Vagina (tissue), 2 donors: ENCODE measurements around the gene CSPG4. TPM values are rescaled to one million over a fixed set of nuclear protein-coding genes. Genes with fewer than 3 reads are reported as not detected.

Experiments used
- DNase-seq, 2 donors: peaks; one replicate each; pipeline ENCODE4 v3.0.0-alpha.2; 2017; ENCODE audit errors: extremely low spot score in 2 of 2
- H3K27ac ChIP-seq: fragments of 200-600 bp; sonication (generic); one replicate; pipeline ENCODE4 v1.5.1; 2019
- H3K27me3 ChIP-seq: fragments of 200-600 bp; sonication (generic); one replicate; pipeline ENCODE4 v1.5.1; 2019
- H3K36me3 ChIP-seq, 2 donors: fragments of 200-600 bp; sonication (generic); one replicate each; pipeline ENCODE4 v1.5.1; 2017 to 2019
- H3K4me1 ChIP-seq: fragments of 200-600 bp; sonication (generic); one replicate; pipeline ENCODE4 v1.5.1; 2019
- H3K4me3 ChIP-seq, 2 donors: fragments of 200-600 bp; sonication (generic); 1 replicate in 1 of 2; 2 replicates in 1 of 2; pipeline ENCODE4 v1.5.1; 2016 to 2019
- H3K9me3 ChIP-seq: fragments of 200-600 bp; sonication (generic); one replicate; pipeline ENCODE4 v1.5.1; 2019
- POLR2A ChIP-seq, 2 donors: fragments of 450-650 bp; IDR thresholded peaks; one replicate each; pipeline ENCODE4 v1.6.1; 2017; ENCODE audit warnings: antibody characterized with exemption in 2 of 2, mild to moderate bottlenecking in 2 of 2, moderate library complexity in 2 of 2
- POLR2AphosphoS5 ChIP-seq, 2 donors: sonication (generic); formaldehyde crosslinking; IDR thresholded peaks; one replicate each; pipeline ENCODE4 v1.9.0; 2017; ENCODE audit warnings: antibody characterized with exemption in 2 of 2, mild to moderate bottlenecking in 2 of 2, low read depth in 1 of 2; ENCODE audit not compliant: insufficient read depth in 1 of 2
- intact Hi-C: fragments of 100-400 bp; cut with DNase I; formaldehyde crosslinking; loops from one replicate; pipeline ENCODE4 v1.15.1; 2023
- total RNA-seq: library from RNA; depleted of rRNA; stranded (reverse); fragments of >200 nt; gene quantifications from one replicate; pipeline ENCODE4 v1.2.3, GENCODE V29; 2016
- TF ChIP-seq, protein P1 (sequence below), 3 experiments: fragments of 450-650 bp in 2 of 3; fragments of 200-600 bp in 1 of 3; sonication (generic) in 1 of 3; IDR thresholded peaks; one replicate each; pipeline ENCODE4 v1.5.1; 2017 to 2019; ENCODE audit warnings: antibody characterized with exemption in 3 of 3, mild to moderate bottlenecking in 2 of 3, moderate library complexity in 2 of 3

The CSPG4 gene
- total RNA-seq, 1 donor from 2014 or later: 23.1 TPM

DNA sequence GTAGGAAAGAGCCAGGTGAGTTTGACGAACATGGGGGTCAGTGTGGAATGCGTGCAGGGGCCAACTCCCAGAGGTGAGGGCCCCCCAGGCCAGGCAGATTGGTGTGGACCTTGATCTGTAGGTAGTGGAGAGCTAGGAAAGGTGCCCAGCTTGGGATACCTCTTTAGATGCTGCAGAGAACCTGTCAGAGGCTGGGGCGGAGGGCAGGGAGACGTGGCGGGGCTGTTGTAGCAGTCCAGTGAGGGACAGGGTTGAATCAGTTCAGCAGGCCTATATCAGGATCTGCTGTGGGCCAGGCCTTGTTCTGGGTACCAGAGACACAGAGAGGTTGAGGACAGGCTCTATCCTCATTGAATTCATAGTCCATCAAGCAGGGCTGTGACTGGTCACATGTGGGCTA is 56.3 kb downstream of the CSPG4 start:
- TF ChIP-seq, protein P1, sequence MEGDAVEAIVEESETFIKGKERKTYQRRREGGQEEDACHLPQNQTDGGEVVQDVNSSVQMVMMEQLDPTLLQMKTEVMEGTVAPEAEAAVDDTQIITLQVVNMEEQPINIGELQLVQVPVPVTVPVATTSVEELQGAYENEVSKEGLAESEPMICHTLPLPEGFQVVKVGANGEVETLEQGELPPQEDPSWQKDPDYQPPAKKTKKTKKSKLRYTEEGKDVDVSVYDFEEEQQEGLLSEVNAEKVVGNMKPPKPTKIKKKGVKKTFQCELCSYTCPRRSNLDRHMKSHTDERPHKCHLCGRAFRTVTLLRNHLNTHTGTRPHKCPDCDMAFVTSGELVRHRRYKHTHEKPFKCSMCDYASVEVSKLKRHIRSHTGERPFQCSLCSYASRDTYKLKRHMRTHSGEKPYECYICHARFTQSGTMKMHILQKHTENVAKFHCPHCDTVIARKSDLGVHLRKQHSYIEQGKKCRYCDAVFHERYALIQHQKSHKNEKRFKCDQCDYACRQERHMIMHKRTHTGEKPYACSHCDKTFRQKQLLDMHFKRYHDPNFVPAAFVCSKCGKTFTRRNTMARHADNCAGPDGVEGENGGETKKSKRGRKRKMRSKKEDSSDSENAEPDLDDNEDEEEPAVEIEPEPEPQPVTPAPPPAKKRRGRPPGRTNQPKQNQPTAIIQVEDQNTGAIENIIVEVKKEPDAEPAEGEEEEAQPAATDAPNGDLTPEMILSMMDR (IDR thresholded peaks at IDR 0.05): no peak
- no peak for TF ChIP-seq POLR2A (IDR thresholded peaks at IDR 0.05)
- no peak for TF ChIP-seq POLR2AphosphoS5 (IDR thresholded peaks at IDR 0.05; ENCODE audit: insufficient read depth in 1 of 2, low read depth in 1 of 2)
- Histone ChIP-seq H3K4me1 (peaks cover 90% of the 10 kb centered on the region), H3K9me3 (no peaks in the 10 kb centered on the region), H3K27ac (no peak overlapping the region), H3K4me3 (no peak overlapping the region), H3K27me3 (no peaks in the 10 kb centered on the region), H3K36me3 (peaks cover 0 to 7% of the 10 kb centered on the region in 2 donors)
- DNase-seq: no peak
- intact Hi-C loops: loop anchor here (10.0 kb wide), 1 partner anchor 202 kb away; the partner anchor contains the start of gene SIN3A

DNA sequence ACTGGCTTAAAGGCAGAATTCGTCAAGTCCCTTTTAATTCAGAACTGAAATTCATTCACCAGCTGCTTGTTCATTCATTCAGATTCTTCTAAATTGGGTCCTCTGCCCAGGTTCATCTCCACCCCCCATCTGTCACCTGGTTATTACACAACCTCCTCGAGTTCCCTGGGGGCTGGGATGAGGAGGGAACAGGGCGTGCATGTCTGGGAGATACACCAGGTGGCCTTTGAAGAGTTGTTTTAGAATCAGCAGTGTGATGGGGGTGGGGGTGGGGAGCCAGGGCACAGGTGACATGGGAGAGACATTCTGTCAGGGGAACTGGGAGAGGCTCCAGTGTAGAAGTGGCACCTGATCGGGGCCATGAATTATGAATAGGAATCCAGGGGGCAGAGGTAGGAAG is 56.7 kb downstream of the CSPG4 start:
- TF ChIP-seq POLR2AphosphoS5 (IDR thresholded peaks at IDR 0.05; ENCODE audit: insufficient read depth in 1 of 2, low read depth in 1 of 2) (no peak), POLR2A (IDR thresholded peaks at IDR 0.05) (no peak)
- TF ChIP-seq, protein P1 (IDR thresholded peaks at IDR 0.05): no peak
- Histone ChIP-seq H3K4me1 (peaks cover 91% of the 10 kb centered on the region), H3K4me3 (no peak overlapping the region), H3K27ac (no peak overlapping the region), H3K36me3 (peaks cover 0 to 7% of the 10 kb centered on the region in 2 donors), H3K27me3 (no peaks in the 10 kb centered on the region), H3K9me3 (no peaks in the 10 kb centered on the region)
- DNase-seq: no peak
- intact Hi-C loops: loop anchor here (10.0 kb wide), 1 partner anchor 201 kb away; the partner anchor contains the start of gene SIN3A

DNA sequence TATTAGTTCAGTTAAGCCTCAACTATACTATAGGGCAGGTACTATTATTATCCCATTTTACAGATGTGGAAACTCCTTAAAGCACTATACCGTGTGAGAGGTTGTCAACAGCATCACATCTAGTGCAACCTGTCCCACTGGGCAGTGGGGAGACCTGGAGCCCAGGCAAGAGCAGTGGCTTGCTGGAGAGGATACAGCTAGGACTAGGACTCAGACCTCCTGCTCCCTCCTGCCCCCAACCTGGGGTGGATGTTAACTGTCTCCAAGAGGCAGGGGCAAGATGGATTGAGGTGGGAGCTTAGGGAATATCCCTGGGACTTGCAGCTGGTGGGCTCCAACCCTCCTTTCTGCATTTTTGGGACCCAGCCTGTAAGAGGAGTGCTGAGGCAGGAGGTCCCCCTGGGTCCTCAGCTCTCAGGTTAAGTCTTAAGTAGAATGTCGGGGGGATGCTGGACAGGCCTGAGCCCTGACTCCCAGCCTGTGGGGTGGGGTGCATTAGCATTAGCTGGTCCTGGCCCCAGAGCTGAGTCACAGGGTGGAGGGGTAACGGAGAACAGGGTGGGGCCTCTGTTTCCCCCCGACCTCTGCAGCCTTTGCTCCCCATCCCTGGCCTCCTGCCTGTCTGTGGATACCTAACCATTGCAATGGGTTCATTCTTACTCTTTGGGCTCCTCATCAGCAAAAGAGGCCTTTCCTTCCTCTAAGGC is 58.3 kb downstream of the CSPG4 start:
- no peak for TF ChIP-seq POLR2A (IDR thresholded peaks at IDR 0.05)
- no peak for TF ChIP-seq POLR2AphosphoS5 (IDR thresholded peaks at IDR 0.05; ENCODE audit: insufficient read depth in 1 of 2, low read depth in 1 of 2)
- TF ChIP-seq, protein P1 (IDR thresholded peaks at IDR 0.05): no peak
- no peak for DNase-seq
- Histone ChIP-seq H3K4me3 (no peak overlapping the region), H3K4me1 (peaks cover 91% of the 10 kb centered on the region), H3K27me3 (no peaks in the 10 kb centered on the region), H3K27ac (peak overlapping the region; percentile 93), H3K9me3 (no peaks in the 10 kb centered on the region), H3K36me3 (peaks cover 0 to 14% of the 10 kb centered on the region in 2 donors)
- intact Hi-C loops: loop anchor here (10.0 kb wide), 1 partner anchor 200 kb away; the partner anchor contains the start of gene SIN3A

DNA sequence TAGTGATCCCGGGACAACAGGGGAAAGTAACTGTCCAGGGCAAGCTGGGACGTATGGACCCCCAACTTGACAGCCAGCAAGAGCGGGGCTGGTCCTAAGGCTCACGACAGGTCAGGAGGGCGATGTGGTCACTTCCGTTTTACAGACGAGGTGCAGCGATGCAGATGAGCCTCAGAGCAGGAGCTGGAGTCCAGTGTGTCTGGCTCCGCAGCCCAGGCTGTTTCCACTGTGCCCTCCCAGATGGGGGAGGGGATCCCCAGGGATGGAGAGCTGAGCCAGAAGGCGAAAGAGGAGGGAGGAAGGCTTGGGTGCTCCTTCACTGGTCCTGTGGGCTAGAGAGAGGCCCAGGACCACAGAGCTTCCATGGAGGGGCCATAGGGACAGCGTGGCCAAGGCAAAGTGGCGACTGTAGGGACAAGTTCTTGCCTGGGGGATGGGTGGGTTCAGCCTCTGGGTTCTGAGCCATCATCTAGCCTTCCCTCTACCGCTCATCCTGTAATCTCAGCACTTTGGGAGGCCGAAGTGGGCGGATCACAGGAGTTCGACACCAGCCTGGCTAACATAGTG is 59.2 kb downstream of the CSPG4 start:
- peak overlapping the region; percentile 93 for H3K27ac ChIP-seq
- H3K4me3 ChIP-seq: peak overlapping the region; percentile 31 to 70
- no peak for DNase-seq
- no peaks in the 10 kb centered on the region for H3K27me3 ChIP-seq
- H3K4me1 ChIP-seq: peaks cover 91% of the 10 kb centered on the region
- intact Hi-C loops: loop anchor here (10.0 kb wide), 1 partner anchor 199 kb away; the partner anchor contains the start of gene SIN3A
- H3K36me3 ChIP-seq: peaks cover 0 to 14% of the 10 kb centered on the region in 2 donors
- no peak for TF ChIP-seq POLR2A (IDR thresholded peaks at IDR 0.05)
- TF ChIP-seq POLR2AphosphoS5 (IDR thresholded peaks at IDR 0.05; ENCODE audit: insufficient read depth in 1 of 2, low read depth in 1 of 2): no peak
- TF ChIP-seq, protein P1 (IDR thresholded peaks at IDR 0.05): no peak
- no peaks in the 10 kb centered on the region for H3K9me3 ChIP-seq
